Brain microvascular endothelial cell (primary cell): Measurements from ENCODE around the gene GREM1.

Experiments
- DNase-seq: peaks from one replicate; pipeline ENCODE4 v3.0.0-alpha.2; 2020
- H3K27ac ChIP-seq: fragments of 250-450 bp; sonication (Bioruptor Pico); 2 replicates; pipeline ENCODE4 v1.5.1; 2020; ENCODE audit warnings: mild to moderate bottlenecking, moderate library complexity
- H3K27me3 ChIP-seq: fragments of 250-450 bp; sonication (Bioruptor Pico); replicated peaks from 2 replicates; pipeline ENCODE4 v1.5.1; 2020; ENCODE audit warnings: mild to moderate bottlenecking
- H3K36me3 ChIP-seq: fragments of 250-450 bp; sonication (Bioruptor Pico); replicated peaks from 2 replicates; pipeline ENCODE4 v1.5.1; 2020; ENCODE audit warnings: mild to moderate bottlenecking
- H3K4me3 ChIP-seq: 2 replicates; pipeline ENCODE4 v1.5.1; 2011; ENCODE audit warnings: low read depth, mild to moderate bottlenecking, control low read depth, low read length, moderate library complexity
- in situ Hi-C: cut with HindIII; loops from 2 replicates; pipeline ENCODE4 v1.10.0; 2017; ENCODE audit warnings: low sequenced_read_pairs, low pct_ligation_motif_present
- TF ChIP-seq, protein P1 (sequence below): IDR thresholded peaks from 2 replicates; pipeline ENCODE4 v1.5.1; 2011; ENCODE audit warnings: low read depth, mild to moderate bottlenecking, moderate library complexity, low read length, control low read depth, inconsistent platforms; ENCODE audit errors: missing control alignments

The GREM1 gene

DNA sequence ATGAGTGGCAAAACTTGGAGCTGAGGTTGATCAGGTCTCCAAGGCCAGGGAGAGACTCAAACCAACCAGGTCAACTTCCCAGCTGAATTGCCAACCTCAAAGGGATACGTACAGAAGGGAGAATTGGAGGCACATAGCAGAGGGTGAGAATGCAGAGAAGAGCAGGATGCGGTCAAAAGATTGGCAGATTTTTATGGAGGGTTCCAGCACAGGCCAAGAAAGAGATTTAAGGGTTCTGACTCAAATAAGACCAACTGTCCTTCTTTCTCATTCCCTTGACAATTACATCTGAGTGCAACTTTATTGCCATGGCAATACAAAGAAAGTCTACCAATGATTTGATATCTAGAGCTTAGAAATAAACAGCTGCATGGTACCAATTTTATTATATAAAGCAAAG, 43.1 kb upstream of the GREM1 start:
- TF ChIP-seq, protein P1, sequence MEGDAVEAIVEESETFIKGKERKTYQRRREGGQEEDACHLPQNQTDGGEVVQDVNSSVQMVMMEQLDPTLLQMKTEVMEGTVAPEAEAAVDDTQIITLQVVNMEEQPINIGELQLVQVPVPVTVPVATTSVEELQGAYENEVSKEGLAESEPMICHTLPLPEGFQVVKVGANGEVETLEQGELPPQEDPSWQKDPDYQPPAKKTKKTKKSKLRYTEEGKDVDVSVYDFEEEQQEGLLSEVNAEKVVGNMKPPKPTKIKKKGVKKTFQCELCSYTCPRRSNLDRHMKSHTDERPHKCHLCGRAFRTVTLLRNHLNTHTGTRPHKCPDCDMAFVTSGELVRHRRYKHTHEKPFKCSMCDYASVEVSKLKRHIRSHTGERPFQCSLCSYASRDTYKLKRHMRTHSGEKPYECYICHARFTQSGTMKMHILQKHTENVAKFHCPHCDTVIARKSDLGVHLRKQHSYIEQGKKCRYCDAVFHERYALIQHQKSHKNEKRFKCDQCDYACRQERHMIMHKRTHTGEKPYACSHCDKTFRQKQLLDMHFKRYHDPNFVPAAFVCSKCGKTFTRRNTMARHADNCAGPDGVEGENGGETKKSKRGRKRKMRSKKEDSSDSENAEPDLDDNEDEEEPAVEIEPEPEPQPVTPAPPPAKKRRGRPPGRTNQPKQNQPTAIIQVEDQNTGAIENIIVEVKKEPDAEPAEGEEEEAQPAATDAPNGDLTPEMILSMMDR: no peak
- Histone ChIP-seq H3K36me3 (no peaks in the 10 kb centered on the region), H3K27ac (no peak overlapping the region), H3K4me3 (no peak overlapping the region), H3K27me3 (no peaks in the 10 kb centered on the region)
- in situ Hi-C loops: loop anchor here (25.0 kb wide), 2 partner anchors 138 to 463 kb away; no protein-coding TSS in a partner anchor
- no peak for DNase-seq

DNA sequence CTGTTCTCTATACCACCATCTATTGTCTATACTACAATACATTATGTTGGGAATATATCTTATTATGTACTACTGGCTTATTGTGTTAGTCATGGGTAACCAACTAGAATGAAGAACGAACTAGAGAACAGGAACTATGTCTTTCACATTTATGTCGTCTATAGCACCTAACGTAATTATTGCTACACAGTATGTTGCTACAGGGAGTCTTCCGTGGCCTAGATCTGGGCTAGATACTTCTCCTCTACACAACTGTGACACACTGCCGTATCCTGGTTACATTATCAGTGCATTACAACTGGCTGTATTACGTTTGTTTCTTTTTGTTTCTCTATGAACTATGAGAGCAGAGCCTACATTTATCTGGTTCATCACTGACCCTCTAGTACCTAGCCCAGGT, 42.3 kb upstream of the GREM1 start:
- Histone ChIP-seq H3K27me3 (no peaks in the 10 kb centered on the region), H3K4me3 (no peak overlapping the region), H3K27ac (no peak overlapping the region), H3K36me3 (no peaks in the 10 kb centered on the region)
- in situ Hi-C loops: no loop called here
- no peak for DNase-seq
- TF ChIP-seq, protein P1: no peak

DNA sequence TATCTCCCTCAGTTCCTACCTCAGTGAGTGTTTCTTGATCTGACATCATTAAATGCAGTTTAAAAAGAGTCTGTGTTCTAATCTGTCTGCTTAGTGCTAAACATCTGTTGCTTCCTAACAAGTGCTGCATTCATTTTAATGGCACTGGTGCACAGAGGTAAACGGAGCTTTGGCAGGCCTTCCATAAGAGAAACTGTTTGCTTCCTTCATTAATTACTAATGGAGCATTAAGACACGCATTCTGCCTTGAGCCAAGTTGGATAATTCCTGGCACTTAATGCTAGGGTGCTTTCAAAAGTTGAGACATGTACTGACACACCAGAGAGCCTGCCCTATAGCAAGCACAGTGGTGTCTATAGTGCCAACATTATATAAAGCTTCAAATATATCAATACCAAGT, 41.6 kb upstream of the GREM1 start:
- no peak overlapping the region for H3K4me3 ChIP-seq
- no peaks in the 10 kb centered on the region for H3K36me3 ChIP-seq
- TF ChIP-seq, protein P1: no peak
- in situ Hi-C loops: no loop called here
- H3K27me3 ChIP-seq: no peaks in the 10 kb centered on the region
- H3K27ac ChIP-seq: no peak overlapping the region
- no peak for DNase-seq

DNA sequence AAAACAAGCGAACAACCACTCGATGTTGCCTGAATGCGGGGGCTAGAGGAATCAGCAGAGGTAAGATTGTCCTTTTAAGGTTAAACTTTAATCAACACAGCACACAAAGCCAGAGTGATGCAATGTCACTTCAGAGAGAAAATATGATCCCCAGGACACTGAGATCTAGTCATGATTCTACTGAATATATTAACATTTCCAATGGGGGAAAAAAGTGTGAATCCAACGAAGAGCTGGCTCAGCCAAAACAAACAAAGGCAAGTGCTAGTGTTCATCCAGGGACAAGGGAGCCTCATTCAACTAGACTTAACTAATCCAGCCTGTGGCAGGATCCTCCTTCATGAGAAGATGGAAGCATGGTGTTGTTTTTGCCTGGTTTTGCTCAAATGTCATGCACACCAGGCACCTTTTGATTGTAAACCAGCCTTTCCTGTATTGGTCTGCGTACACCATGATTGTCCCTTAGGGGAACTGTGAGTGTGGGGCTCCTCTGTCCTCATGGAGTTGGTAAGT, 40.5 kb upstream of the GREM1 start:
- no peaks in the 10 kb centered on the region for H3K27me3 ChIP-seq
- H3K36me3 ChIP-seq: no peaks in the 10 kb centered on the region
- TF ChIP-seq, protein P1: no peak
- in situ Hi-C loops: no loop called here
- no peak for DNase-seq
- H3K4me3 ChIP-seq: no peak overlapping the region
- no peak overlapping the region for H3K27ac ChIP-seq

DNA sequence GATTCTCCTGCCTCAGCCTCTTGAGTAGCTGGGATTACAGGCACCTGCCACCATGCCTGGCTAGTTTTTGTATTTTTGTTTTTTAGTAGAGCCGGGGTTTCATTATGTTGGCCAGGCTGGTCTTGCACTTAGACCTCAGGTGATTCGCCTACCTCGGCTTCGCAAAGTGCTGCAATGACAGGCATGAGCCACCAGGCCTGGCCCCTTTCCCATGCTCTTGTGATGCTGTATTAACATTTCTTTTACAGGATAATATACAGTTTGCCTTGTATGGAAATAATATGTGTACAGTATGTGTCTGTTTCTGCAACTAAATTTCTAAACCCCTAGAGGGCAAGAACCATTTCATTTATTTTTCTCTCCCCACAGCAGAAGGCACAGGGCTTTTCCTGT, 38.5 kb upstream of the GREM1 start:
- DNase-seq: no peak
- in situ Hi-C loops: no loop called here
- no peak overlapping the region for H3K4me3 ChIP-seq
- TF ChIP-seq, protein P1: peak; percentile 28
- no peaks in the 10 kb centered on the region for H3K27me3 ChIP-seq
- no peak overlapping the region for H3K27ac ChIP-seq
- H3K36me3 ChIP-seq: no peaks in the 10 kb centered on the region

DNA sequence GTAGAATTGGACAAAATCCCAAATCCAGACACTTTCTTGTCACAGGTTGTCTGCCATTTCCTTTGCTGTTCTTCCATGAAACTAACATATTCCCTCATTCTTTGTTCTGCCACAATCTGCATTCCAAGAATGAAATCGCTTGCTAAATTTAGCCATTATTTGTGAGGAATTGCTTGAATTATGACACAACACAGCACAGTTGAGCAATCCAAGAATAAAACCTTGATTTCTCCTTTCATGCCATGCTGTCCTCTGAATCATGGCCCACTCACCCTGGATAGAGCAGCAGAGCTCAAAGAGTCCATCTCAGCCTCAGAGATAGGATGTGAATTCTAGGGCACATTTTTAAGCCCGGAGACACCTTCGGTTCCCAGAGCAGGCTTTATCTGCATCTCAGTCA, 35.2 kb upstream of the GREM1 start:
- Histone ChIP-seq H3K36me3 (no peaks in the 10 kb centered on the region), H3K27ac (peak overlapping the region; percentile 89), H3K27me3 (no peaks in the 10 kb centered on the region), H3K4me3 (no peak overlapping the region)
- peak; percentile 90 for DNase-seq
- in situ Hi-C loops: no loop called here
- TF ChIP-seq, protein P1: no peak
